Natural killer cell treated with Interleukin-12 subunit alpha and Interleukin-12 subunit beta and Interleukin-15 and Interleukin-18, amount 100 ng/mL, for 72 hours (primary cell): Measurements from ENCODE around the gene RBM8A. TPM values are rescaled to one million over a fixed set of nuclear protein-coding genes. Genes with fewer than 3 reads are reported as not detected.

Experiments used
- ATAC-seq, 2 donors: fragments of 150-1000 bp; cut with Tn5 transposase in 1 of 2; sonication (Bioruptor Pico), chemical (Tn5 transposase) in 1 of 2; 2 replicates each; pipeline ENCODE4 v1.10.0; 2021
- DNase-seq: peaks from one replicate; pipeline ENCODE4 v3.0.0; 2022; ENCODE audit warnings: low spot score
- H3K27ac Mint-ChIP-seq, 2 donors: 1 replicate in 1 of 2; 2 replicates in 1 of 2; pipeline ENCODE4 v1.8.0; 2022; ENCODE audit warnings: mixed read lengths in 2 of 2, mild to moderate bottlenecking in 1 of 2, moderate library complexity in 1 of 2
- H3K27me3 Mint-ChIP-seq, 2 donors: 1 replicate in 1 of 2; 2 replicates in 1 of 2; pipeline ENCODE4 v1.8.0; 2022; ENCODE audit warnings: mixed read lengths in 2 of 2
- H3K36me3 Mint-ChIP-seq: one replicate; pipeline ENCODE4 v1.8.0; 2022; ENCODE audit warnings: mixed read lengths
- H3K4me1 Mint-ChIP-seq, 2 donors: 1 replicate in 1 of 2; 2 replicates in 1 of 2; pipeline ENCODE4 v1.8.0; 2022; ENCODE audit warnings: low read depth in 2 of 2, mixed read lengths in 2 of 2, mild to moderate bottlenecking in 1 of 2
- H3K4me3 Mint-ChIP-seq: one replicate; pipeline ENCODE4 v1.8.0; 2022; ENCODE audit warnings: mixed read lengths
- H3K9me3 Mint-ChIP-seq: 2 replicates; pipeline ENCODE4 v1.8.0; 2022; ENCODE audit warnings: mixed read lengths
- total RNA-seq, 2 donors: library from RNA; stranded (reverse); gene quantifications; one replicate each; pipeline ENCODE4 v1.2.3, GENCODE V29; 2022

RBM8A gene
- total RNA-seq, 2 donors from 2014 or later, result 280 to 294 TPM

- Mint-ChIP-seq H3K4me1 (no peaks in the 10 kb centered on the region), H3K9me3 (no peaks in the 10 kb centered on the region), H3K27me3 (no peaks in the 10 kb centered on the region), H3K4me3 (no peak overlapping the region), H3K27ac (no peak overlapping the region), H3K36me3 (no peaks in the 10 kb centered on the region)
- DNase-seq, result no peak
- no peak for ATAC-seq
Measured at GRCh38 chr1:145892486-145893087, 34.7 kb downstream of the RBM8A start.

GRCh38 chr1:145891587-145892485 lies 35.4 kb downstream of the RBM8A start:
- Mint-ChIP-seq H3K4me3 (no peak overlapping the region), H3K36me3 (no peaks in the 10 kb centered on the region), H3K9me3 (no peaks in the 10 kb centered on the region), H3K4me1 (peaks cover 1 to 2% of the 10 kb centered on the region in 2 donors), H3K27ac (no peak overlapping the region), H3K27me3 (no peaks in the 10 kb centered on the region)
- ATAC-seq, result peak; percentile 49 to 67
- no peak for DNase-seq

- DNase-seq, result no peak
- no peak for ATAC-seq
- no peaks in the 10 kb centered on the region for H3K9me3 Mint-ChIP-seq
- no peaks in the 10 kb centered on the region for H3K27me3 Mint-ChIP-seq
- H3K4me3 Mint-ChIP-seq, result no peak overlapping the region
- no peaks in the 10 kb centered on the region for H3K36me3 Mint-ChIP-seq
- no peak overlapping the region for H3K27ac Mint-ChIP-seq
- peaks cover 3 to 5% of the 10 kb centered on the region in 2 donors for H3K4me1 Mint-ChIP-seq
Measured at GRCh38 chr1:145891143-145891542, 36.1 kb downstream of the RBM8A start.

- ATAC-seq (no peak), DNase-seq (no peak)
- H3K36me3 Mint-ChIP-seq, result no peaks in the 10 kb centered on the region
- peaks cover 7% of the 10 kb centered on the region in 2 donors for H3K27me3 Mint-ChIP-seq
- no peaks in the 10 kb centered on the region for H3K9me3 Mint-ChIP-seq
- no peak overlapping the region for H3K27ac Mint-ChIP-seq
- no peak overlapping the region for H3K4me3 Mint-ChIP-seq
- peaks cover 11 to 13% of the 10 kb centered on the region in 2 donors for H3K4me1 Mint-ChIP-seq
Measured at GRCh38 chr1:145889722-145890121, 37.6 kb downstream of the RBM8A start.

GRCh38 chr1:145887631-145888030 lies 39.7 kb downstream of the RBM8A start:
- H3K4me1 Mint-ChIP-seq, result peaks cover 13 to 16% of the 10 kb centered on the region in 2 donors
- DNase-seq, result no peak
- no peaks in the 10 kb centered on the region for H3K9me3 Mint-ChIP-seq
- H3K36me3 Mint-ChIP-seq, result no peaks in the 10 kb centered on the region
- peaks cover 18 to 26% of the 10 kb centered on the region in 2 donors for H3K27me3 Mint-ChIP-seq
- no peak overlapping the region for H3K4me3 Mint-ChIP-seq
- no peak for ATAC-seq
- H3K27ac Mint-ChIP-seq, result no peak overlapping the region

GRCh38 chr1:145886816-145887215 lies 40.5 kb downstream of the RBM8A start:
- ATAC-seq (no peak), DNase-seq (no peak)
- Mint-ChIP-seq H3K27me3 (peaks cover 18 to 28% of the 10 kb centered on the region in 2 donors), H3K4me1 (peaks cover 13 to 16% of the 10 kb centered on the region in 2 donors), H3K36me3 (no peaks in the 10 kb centered on the region), H3K27ac (no peak overlapping the region), H3K4me3 (peak overlapping the region; percentile 12), H3K9me3 (no peaks in the 10 kb centered on the region)

GRCh38 chr1:145886390-145886789 lies 40.9 kb downstream of the RBM8A start:
- Mint-ChIP-seq H3K4me1 (peaks cover 13 to 16% of the 10 kb centered on the region in 2 donors), H3K27ac (no peak overlapping the region), H3K9me3 (no peaks in the 10 kb centered on the region), H3K36me3 (no peaks in the 10 kb centered on the region), H3K27me3 (peaks cover 18 to 28% of the 10 kb centered on the region in 2 donors), H3K4me3 (peak overlapping the region; percentile 85)
- DNase-seq, result no peak
- no peak for ATAC-seq

GRCh38 chr1:145885738-145886287 lies 41.5 kb downstream of the RBM8A start, which contains the start of gene ANKRD35:
TSS of gene ANKRD35 (minus strand) at chr1:145885866. CDS start at chr1:145885758, 108 bp downstream.
- Mint-ChIP-seq H3K4me1 (peaks cover 13 to 16% of the 10 kb centered on the region in 2 donors), H3K36me3 (no peaks in the 10 kb centered on the region), H3K27me3 (peaks cover 18 to 28% of the 10 kb centered on the region in 2 donors), H3K4me3 (peak within 1 kb of the TSS; percentile 85), H3K27ac (no peak within 1 kb of the TSS), H3K9me3 (no peaks in the 10 kb centered on the region)
- ATAC-seq (peak; percentile 99), DNase-seq (peak; percentile 90)

- ATAC-seq, result no peak
- Mint-ChIP-seq H3K27me3 (peaks cover 20 to 28% of the 10 kb centered on the region in 2 donors), H3K4me3 (peak overlapping the region; percentile 85), H3K27ac (no peak overlapping the region), H3K9me3 (no peaks in the 10 kb centered on the region), H3K4me1 (peaks cover 13 to 16% of the 10 kb centered on the region in 2 donors), H3K36me3 (no peaks in the 10 kb centered on the region)
- DNase-seq, result no peak
Measured at GRCh38 chr1:145884675-145885074, 42.6 kb downstream of the RBM8A start.

- H3K4me1 Mint-ChIP-seq, result peaks cover 3% of the 10 kb centered on the region in 2 donors
- peaks cover 22 to 28% of the 10 kb centered on the region in 2 donors for H3K27me3 Mint-ChIP-seq
Measured at GRCh38 chr1:145879775-145880174, 47.5 kb downstream of the RBM8A start.

GRCh38 chr1:145878724-145879123 lies 48.6 kb downstream of the RBM8A start:
- ATAC-seq (no peak), DNase-seq (no peak)
- Mint-ChIP-seq H3K9me3 (no peaks in the 10 kb centered on the region), H3K27me3 (peaks cover 18 to 23% of the 10 kb centered on the region in 2 donors), H3K4me1 (peaks cover 0 to 2% of the 10 kb centered on the region in 2 donors), H3K27ac (no peak overlapping the region), H3K4me3 (no peak overlapping the region), H3K36me3 (no peaks in the 10 kb centered on the region)

More at GRCh38 chr1:145879775-145880174, 47.5 kb downstream of the RBM8A start:
- no peak overlapping the region for H3K27ac Mint-ChIP-seq
- no peaks in the 10 kb centered on the region for H3K9me3 Mint-ChIP-seq
- no peak for ATAC-seq
- no peaks in the 10 kb centered on the region for H3K36me3 Mint-ChIP-seq
- no peak for DNase-seq
- H3K4me3 Mint-ChIP-seq, result no peak overlapping the region

GRCh38 chr1:145877923-145878486 lies 49.3 kb downstream of the RBM8A start:
- H3K4me3 Mint-ChIP-seq, result no peak overlapping the region
- ATAC-seq, result peak in 1 of 2 donors; percentile 15
- peaks cover 1 to 9% of the 10 kb centered on the region in 2 donors for H3K4me1 Mint-ChIP-seq
- no peaks in the 10 kb centered on the region for H3K9me3 Mint-ChIP-seq
- H3K27ac Mint-ChIP-seq, result no peak overlapping the region
- no peaks in the 10 kb centered on the region for H3K36me3 Mint-ChIP-seq
- peaks cover 16 to 23% of the 10 kb centered on the region in 2 donors for H3K27me3 Mint-ChIP-seq
- no peak for DNase-seq

GRCh38 chr1:145874646-145875045 lies 52.6 kb downstream of the RBM8A start:
- no peak overlapping the region for H3K27ac Mint-ChIP-seq
- DNase-seq, result no peak
- no peaks in the 10 kb centered on the region for H3K9me3 Mint-ChIP-seq
- H3K27me3 Mint-ChIP-seq, result peaks cover 17 to 23% of the 10 kb centered on the region in 2 donors
- H3K36me3 Mint-ChIP-seq, result no peaks in the 10 kb centered on the region
- ATAC-seq, result no peak
- peaks cover 18 to 25% of the 10 kb centered on the region in 2 donors for H3K4me1 Mint-ChIP-seq
- H3K4me3 Mint-ChIP-seq, result no peak overlapping the region
